Peyer's patch (tissue), 4 donors: ENCODE data around the gene CNTROB.

ENCODE experiments used
- POLR2A ChIP-seq, 2 donors: fragments of 450-650 bp; IDR thresholded peaks; one replicate each; pipeline ENCODE4 v1.5.1; 2017; ENCODE audit warnings: antibody characterized with exemption in 2 of 2, mild to moderate bottlenecking in 2 of 2, moderate library complexity in 2 of 2
- TF ChIP-seq, protein P1 (sequence below), 6 experiments: fragments of 450-650 bp in 4 of 6; fragments of 200-600 bp in 2 of 6; sonication (generic) in 1 of 6; IDR thresholded peaks; one replicate each; pipeline ENCODE4 v1.5.1; 2017 to 2019; ENCODE audit warnings: antibody characterized with exemption in 6 of 6, mild to moderate bottlenecking in 3 of 6, moderate library complexity in 1 of 6

DNA sequence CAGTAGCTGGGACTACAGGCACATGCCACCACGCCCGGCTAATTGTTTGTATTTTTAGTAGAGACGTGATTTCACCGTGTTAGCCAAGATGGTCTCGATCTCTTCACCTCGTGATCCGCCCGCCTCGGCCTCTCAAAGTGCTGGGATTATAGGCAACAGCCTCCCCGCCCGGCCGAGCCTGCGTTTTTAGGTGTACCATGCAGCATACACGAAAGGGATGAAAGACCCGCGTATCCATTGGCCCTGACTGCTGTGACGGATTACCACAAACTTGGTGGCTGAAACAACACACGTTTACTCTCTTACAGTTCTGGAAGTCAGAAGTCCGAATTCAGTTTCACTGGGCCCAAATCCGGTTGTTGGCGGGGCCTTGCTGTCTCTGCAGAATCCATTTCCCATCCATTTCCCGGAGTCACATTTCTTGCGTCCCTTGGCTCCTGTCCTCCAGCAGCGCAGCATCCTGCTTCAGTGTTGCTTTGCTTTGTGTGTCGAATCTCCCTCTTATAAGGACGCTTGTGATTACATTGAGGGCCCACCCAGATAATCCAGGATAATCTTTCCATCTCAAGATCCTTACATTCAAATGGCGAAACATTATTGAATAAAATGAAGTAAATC, 62.1 kb downstream of the CNTROB start:
- TF ChIP-seq, protein P1, sequence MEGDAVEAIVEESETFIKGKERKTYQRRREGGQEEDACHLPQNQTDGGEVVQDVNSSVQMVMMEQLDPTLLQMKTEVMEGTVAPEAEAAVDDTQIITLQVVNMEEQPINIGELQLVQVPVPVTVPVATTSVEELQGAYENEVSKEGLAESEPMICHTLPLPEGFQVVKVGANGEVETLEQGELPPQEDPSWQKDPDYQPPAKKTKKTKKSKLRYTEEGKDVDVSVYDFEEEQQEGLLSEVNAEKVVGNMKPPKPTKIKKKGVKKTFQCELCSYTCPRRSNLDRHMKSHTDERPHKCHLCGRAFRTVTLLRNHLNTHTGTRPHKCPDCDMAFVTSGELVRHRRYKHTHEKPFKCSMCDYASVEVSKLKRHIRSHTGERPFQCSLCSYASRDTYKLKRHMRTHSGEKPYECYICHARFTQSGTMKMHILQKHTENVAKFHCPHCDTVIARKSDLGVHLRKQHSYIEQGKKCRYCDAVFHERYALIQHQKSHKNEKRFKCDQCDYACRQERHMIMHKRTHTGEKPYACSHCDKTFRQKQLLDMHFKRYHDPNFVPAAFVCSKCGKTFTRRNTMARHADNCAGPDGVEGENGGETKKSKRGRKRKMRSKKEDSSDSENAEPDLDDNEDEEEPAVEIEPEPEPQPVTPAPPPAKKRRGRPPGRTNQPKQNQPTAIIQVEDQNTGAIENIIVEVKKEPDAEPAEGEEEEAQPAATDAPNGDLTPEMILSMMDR (IDR thresholded peaks at IDR 0.05) = no peak
- no peak for TF ChIP-seq POLR2A (IDR thresholded peaks at IDR 0.05)
